ENCODE measurements around the gene KREMEN2. TPM values are rescaled to one million over a fixed set of nuclear protein-coding genes. Genes with fewer than 3 reads are reported as not detected.
A peak's percentile ranks its signal among the peaks of the same experiment; 100 is the strongest.

Gene KREMEN2
- total and polyA plus RNA-seq, 2 of the 4 experiments (the other 2 are of a cell fraction): 0.03 TPM; not detected in 1

DNA sequence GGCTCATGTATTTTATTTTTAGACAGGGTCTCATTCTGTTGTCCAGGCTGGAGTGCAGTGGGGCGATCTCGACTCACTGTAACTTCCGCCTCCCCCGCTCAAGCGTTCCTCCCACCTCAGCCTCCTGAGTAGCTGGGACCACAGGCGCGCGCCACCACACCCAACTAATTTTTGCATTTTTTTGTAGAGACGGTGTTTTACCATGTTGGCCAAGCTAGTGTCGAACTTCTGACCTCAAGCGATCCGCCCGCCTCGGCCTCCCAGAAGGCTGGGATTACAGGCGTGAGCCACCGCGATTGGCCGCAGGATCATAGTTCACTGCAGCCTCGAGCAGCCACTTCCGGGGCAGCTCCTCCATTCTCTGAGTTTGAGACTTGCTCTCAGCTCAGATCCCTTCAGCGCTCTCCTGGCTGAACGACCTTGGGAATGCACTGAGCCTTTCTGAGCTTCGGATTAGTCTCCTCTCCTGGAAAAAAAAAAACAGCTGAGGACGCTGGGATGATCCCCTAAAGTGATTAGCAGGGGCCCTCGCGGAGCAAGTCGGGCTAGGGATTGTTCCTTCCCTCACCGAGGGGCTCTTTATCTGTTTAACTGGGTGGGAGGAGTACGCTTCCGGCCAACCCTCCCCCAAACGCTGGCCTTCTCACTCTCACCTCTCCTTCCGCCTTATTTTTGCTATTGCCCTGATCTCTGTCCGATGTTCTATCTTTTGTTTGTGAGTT, 17.3 kb downstream of the KREMEN2 start:
- peak overlapping the region; percentile 99; the same call in 1 of the 2 replicates for H3K14ac ChIP-seq (replicated peaks; ENCODE audit: low read depth, low read length)
- H3K4me1 ChIP-seq (ENCODE audit: control insufficient read depth, insufficient read depth, low read length): peaks cover 6% of the 10 kb centered on the region
- in situ Hi-C loops (cut with MboI; ENCODE audit: low sequenced_read_pairs): no loop called here
- H3K79me1 ChIP-seq (ENCODE audit: low read depth in 1 of 2, low read length in 2 of 2): peaks cover 14 to 22% of the 10 kb centered on the region in 2 experiments
- dilution Hi-C loops (cut with HindIII; ENCODE audit: low sequenced_read_pairs, unreplicated experiment): no loop called here
- H3K4me3 ChIP-seq (ENCODE audit: insufficient read depth, low read depth, low read length): no peak overlapping the region
- peak overlapping the region; percentile 74 for H2AK5ac ChIP-seq (ENCODE audit: low read depth, low read length)
- 47% methylated on average over 15 of the region's 33 CpGs; no CpG with 5 or more reads in 1 of the 2 experiments for WGBS, 2 experiments (ENCODE audit: extremely low coverage in 2 of 2, insufficient read length in 1 of 2)
- peak overlapping the region; percentile 15; the same call in 1 of the 2 replicates for H3K23ac ChIP-seq (ENCODE audit: low read depth, low read length)
- H2AFZ ChIP-seq (replicated peaks; ENCODE audit: low read length, poor library complexity): no peak overlapping the region
- BruUV-seq (replicated peaks): no TSS peak
- no peak overlapping the region for H3K56ac ChIP-seq (ENCODE audit: extremely low read depth, insufficient read depth, low read length)
- no peak overlapping the region for H3K18ac ChIP-seq (ENCODE audit: low read depth, low read length)
- H4K5ac ChIP-seq (ENCODE audit: low read depth, low read length): peak overlapping the region; percentile 99
- peak overlapping the region; percentile 89 to 99 for H4K8ac ChIP-seq (ENCODE audit: low read depth in 2 of 2, low read length in 2 of 2)
- H3K9me3 ChIP-seq (ENCODE audit: control insufficient read depth, insufficient read depth, low read length): no peaks in the 10 kb centered on the region
- H3K9me1 ChIP-seq (ENCODE audit: insufficient read depth, low read length): 0 out of 2 replicates have a peak, but pooled peaks cover 4% of the 10 kb centered on the region
- H3K4ac ChIP-seq (ENCODE audit: low read depth, low read length): peak overlapping the region; percentile 99
- ChIA-PET CTCF (no interaction called here), POLR2A (ENCODE audit: unreplicated experiment) (interaction anchor here (0.6 kb wide), 1 partner anchor 88 kb away, joined by 5 read pairs; no protein-coding TSS in a partner anchor)
- peak overlapping the region; percentile 99 for H2AK9ac ChIP-seq (replicated peaks; ENCODE audit: low read depth, low read length, poor library complexity)
- no peak overlapping the region for H2BK120ac ChIP-seq (ENCODE audit: low read depth, low read length)
- no peak overlapping the region; the same call in 1 of the 2 replicates for H3K27ac ChIP-seq (ENCODE audit: insufficient read depth, low read length)
- H3K27me3 ChIP-seq (ENCODE audit: control insufficient read depth, insufficient read depth, low read length): no peaks in the 10 kb centered on the region
- DNase-seq (no peak), ATAC-seq (ENCODE audit: low read depth) (no peak)
- no peak overlapping the region for H2BK5ac ChIP-seq (ENCODE audit: low read depth, low read length, poor library complexity, severe bottlenecking)
- TF ChIP-seq, protein P1, sequence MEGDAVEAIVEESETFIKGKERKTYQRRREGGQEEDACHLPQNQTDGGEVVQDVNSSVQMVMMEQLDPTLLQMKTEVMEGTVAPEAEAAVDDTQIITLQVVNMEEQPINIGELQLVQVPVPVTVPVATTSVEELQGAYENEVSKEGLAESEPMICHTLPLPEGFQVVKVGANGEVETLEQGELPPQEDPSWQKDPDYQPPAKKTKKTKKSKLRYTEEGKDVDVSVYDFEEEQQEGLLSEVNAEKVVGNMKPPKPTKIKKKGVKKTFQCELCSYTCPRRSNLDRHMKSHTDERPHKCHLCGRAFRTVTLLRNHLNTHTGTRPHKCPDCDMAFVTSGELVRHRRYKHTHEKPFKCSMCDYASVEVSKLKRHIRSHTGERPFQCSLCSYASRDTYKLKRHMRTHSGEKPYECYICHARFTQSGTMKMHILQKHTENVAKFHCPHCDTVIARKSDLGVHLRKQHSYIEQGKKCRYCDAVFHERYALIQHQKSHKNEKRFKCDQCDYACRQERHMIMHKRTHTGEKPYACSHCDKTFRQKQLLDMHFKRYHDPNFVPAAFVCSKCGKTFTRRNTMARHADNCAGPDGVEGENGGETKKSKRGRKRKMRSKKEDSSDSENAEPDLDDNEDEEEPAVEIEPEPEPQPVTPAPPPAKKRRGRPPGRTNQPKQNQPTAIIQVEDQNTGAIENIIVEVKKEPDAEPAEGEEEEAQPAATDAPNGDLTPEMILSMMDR (conservative IDR thresholded peaks at IDR 0.05; ENCODE audit: low read depth, low read length): no peak
- TF ChIP-seq MXI1 (IDR thresholded peaks at IDR 0.05; ENCODE audit: borderline replicate concordance, low read depth, low read length) (no peak), MAFK (IDR thresholded peaks at IDR 0.05; ENCODE audit: low read depth, low read length) (no peak), POLR2A (IDR thresholded peaks at IDR 0.05; ENCODE audit: low read depth, low read length) (no peak), SMC3 (IDR thresholded peaks at IDR 0.05; ENCODE audit: low read depth, low read length) (no peak), RAD21 (IDR thresholded peaks at IDR 0.05; ENCODE audit: low read length) (no peak), NFE2L2 (IDR thresholded peaks at IDR 0.05; ENCODE audit: low read depth, low read length) (no peak), BHLHE40 (IDR thresholded peaks at IDR 0.05; ENCODE audit: low read depth, low read length) (no peak)
- TF ChIP-seq, protein P2, sequence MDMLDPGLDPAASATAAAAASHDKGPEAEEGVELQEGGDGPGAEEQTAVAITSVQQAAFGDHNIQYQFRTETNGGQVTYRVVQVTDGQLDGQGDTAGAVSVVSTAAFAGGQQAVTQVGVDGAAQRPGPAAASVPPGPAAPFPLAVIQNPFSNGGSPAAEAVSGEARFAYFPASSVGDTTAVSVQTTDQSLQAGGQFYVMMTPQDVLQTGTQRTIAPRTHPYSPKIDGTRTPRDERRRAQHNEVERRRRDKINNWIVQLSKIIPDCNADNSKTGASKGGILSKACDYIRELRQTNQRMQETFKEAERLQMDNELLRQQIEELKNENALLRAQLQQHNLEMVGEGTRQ (IDR thresholded peaks at IDR 0.05; ENCODE audit: low read depth, low read length): no peak
- H2BK15ac ChIP-seq (ENCODE audit: low read depth, low read length): no peak overlapping the region
- H4K91ac ChIP-seq (ENCODE audit: insufficient read depth, low read depth, low read length): no peak overlapping the region
- peak overlapping the region; percentile 93 for H3K4me2 ChIP-seq (ENCODE audit: low read depth, low read length)
- intact Hi-C loops (cut with micrococcal nuclease): no loop called here
- no peaks in the 10 kb centered on the region for H3K36me3 ChIP-seq (ENCODE audit: control insufficient read depth, insufficient read depth, low read length)
- no peak overlapping the region for H2BK20ac ChIP-seq (ENCODE audit: low read depth, low read length)
- H4K20me1 ChIP-seq (ENCODE audit: insufficient read depth, low read length): no peaks in the 10 kb centered on the region
- no peak overlapping the region for H3K9ac ChIP-seq (ENCODE audit: low read depth, low read length)
